Gastrocnemius medialis (tissue), 4 donors: Measurements from ENCODE around the gene C14orf180. TPM values are rescaled to one million over a fixed set of nuclear protein-coding genes. Genes with fewer than 3 reads are reported as not detected.

Source experiments
- ATAC-seq, 2 donors: fragments of 150-250 bp; one replicate each; pipeline ENCODE4 v1.9.1; 2016
- DNase-seq, 2 donors: peaks; one replicate each; pipeline ENCODE4 v3.0.0-alpha.2; 2019
- H3K27ac ChIP-seq, 4 donors: fragments of 200-600 bp; sonication (generic); 1 replicate in 1 of 4; 2 replicates in 3 of 4; pipeline ENCODE4 v1.5.1; 2016 to 2018; ENCODE audit warnings: mild to moderate bottlenecking in 2 of 4, moderate library complexity in 1 of 4
- H3K27me3 ChIP-seq, 3 donors: fragments of 200-600 bp; sonication (generic) in 2 of 3; 1 replicate in 1 of 3; 2 replicates in 2 of 3; pipeline versions ENCODE4 v1.5.1 to v1.6.0; 2016 to 2019; ENCODE audit warnings: mild to moderate bottlenecking in 1 of 3, moderate library complexity in 1 of 3
- H3K36me3 ChIP-seq, 2 donors: fragments of 200-600 bp; sonication (generic) in 1 of 2; one replicate each; pipeline ENCODE4 v1.5.1; 2017 to 2018
- H3K4me1 ChIP-seq, 2 donors: fragments of 200-600 bp; sonication (generic) in 1 of 2; one replicate each; pipeline ENCODE4 v1.5.1; 2016 to 2017; ENCODE audit warnings: mild to moderate bottlenecking in 2 of 2
- H3K4me3 ChIP-seq, 4 donors: fragments of 200-600 bp; sonication (generic) in 3 of 4; 1 replicate in 1 of 4; 2 replicates in 3 of 4; pipeline ENCODE4 v1.5.1; 2016 to 2019; ENCODE audit warnings: mild to moderate bottlenecking in 2 of 4
- H3K9me3 ChIP-seq, 3 donors: fragments of 200-600 bp; sonication (generic) in 2 of 3; 1 replicate in 1 of 3; 2 replicates in 2 of 3; pipeline ENCODE4 v1.5.1; 2016 to 2019
- POLR2A ChIP-seq, 2 donors: fragments of 450-650 bp; IDR thresholded peaks; one replicate each; pipeline ENCODE4 v1.6.1; 2017; ENCODE audit warnings: antibody characterized with exemption in 2 of 2, mild to moderate bottlenecking in 2 of 2, moderate library complexity in 2 of 2
- in situ Hi-C, 4 donors: fragments of 200-750 bp; cut with MboI; loops; one replicate each; pipeline versions ENCODE4 v1.15.0 to v1.8.0; 2017; ENCODE audit warnings: low sequenced_read_pairs in 4 of 4
- intact Hi-C: fragments of 100-400 bp; cut with DNase I; formaldehyde crosslinking; loops from one replicate; pipeline ENCODE4 v1.15.1; 2023; ENCODE audit warnings: low total_unique reads
- total RNA-seq, 4 donors: library from RNA; depleted of rRNA; stranded (reverse); fragments of >200 nt; gene quantifications; one replicate each; pipeline versions ENCODE4 v1.1.0 to v1.2.3, GENCODE V29; 2016
- TF ChIP-seq, protein P1 (sequence below), 5 experiments: fragments of 450-650 bp in 3 of 5; fragments of 200-600 bp in 2 of 5; sonication (generic) in 2 of 5; IDR thresholded peaks in 4 of 5; conservative IDR thresholded peaks in 1 of 5; 1 replicate in 4 of 5; 2 replicates in 1 of 5; pipeline ENCODE4 v1.5.1; 2016 to 2019; ENCODE audit warnings: antibody characterized with exemption in 5 of 5, mild to moderate bottlenecking in 3 of 5, moderate library complexity in 3 of 5

C14orf180 gene
- total RNA-seq, 4 donors from 2014 or later: 0.16 to 1.5 (median 0.25) TPM

DNA sequence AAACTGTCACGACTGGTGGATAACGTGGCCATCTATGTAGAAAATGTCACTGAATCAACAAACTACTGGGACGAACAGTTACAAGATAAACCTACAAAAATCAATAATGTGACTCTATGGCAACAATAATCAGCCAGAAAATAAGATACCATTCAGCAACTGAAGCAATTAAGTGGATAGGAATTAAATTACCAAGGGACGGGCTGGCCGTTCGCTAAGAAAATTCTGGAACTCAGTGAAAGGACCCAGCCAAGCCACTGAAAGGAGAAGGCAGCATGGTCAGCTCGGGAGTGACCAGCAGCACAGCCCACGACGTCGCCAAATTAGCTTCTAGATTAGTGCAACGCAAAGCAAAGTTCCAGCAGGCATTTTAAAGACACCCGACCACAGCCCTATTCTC is 58.6 kb downstream of the C14orf180 start:
- H3K4me1 ChIP-seq: no peaks in the 10 kb centered on the region
- in situ Hi-C loops: loop anchor here in 1 of 4 donors (25.0 kb wide), 1 partner anchor 501 kb away; the partner anchor contains the start of gene KIF26A
- H3K4me3 ChIP-seq: no peak overlapping the region
- no peak for DNase-seq
- H3K9me3 ChIP-seq: no peaks in the 10 kb centered on the region
- no peak overlapping the region for H3K27ac ChIP-seq
- intact Hi-C loops: no loop called here
- H3K36me3 ChIP-seq: no peaks in the 10 kb centered on the region
- ATAC-seq: no peak
- H3K27me3 ChIP-seq: peaks cover 4 to 15% (median 12%) of the 10 kb centered on the region in 3 donors
- no peak for TF ChIP-seq POLR2A (IDR thresholded peaks at IDR 0.05)
- TF ChIP-seq, protein P1, sequence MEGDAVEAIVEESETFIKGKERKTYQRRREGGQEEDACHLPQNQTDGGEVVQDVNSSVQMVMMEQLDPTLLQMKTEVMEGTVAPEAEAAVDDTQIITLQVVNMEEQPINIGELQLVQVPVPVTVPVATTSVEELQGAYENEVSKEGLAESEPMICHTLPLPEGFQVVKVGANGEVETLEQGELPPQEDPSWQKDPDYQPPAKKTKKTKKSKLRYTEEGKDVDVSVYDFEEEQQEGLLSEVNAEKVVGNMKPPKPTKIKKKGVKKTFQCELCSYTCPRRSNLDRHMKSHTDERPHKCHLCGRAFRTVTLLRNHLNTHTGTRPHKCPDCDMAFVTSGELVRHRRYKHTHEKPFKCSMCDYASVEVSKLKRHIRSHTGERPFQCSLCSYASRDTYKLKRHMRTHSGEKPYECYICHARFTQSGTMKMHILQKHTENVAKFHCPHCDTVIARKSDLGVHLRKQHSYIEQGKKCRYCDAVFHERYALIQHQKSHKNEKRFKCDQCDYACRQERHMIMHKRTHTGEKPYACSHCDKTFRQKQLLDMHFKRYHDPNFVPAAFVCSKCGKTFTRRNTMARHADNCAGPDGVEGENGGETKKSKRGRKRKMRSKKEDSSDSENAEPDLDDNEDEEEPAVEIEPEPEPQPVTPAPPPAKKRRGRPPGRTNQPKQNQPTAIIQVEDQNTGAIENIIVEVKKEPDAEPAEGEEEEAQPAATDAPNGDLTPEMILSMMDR (IDR thresholded peaks at IDR 0.05 in 4 of 5, conservative IDR thresholded peaks at IDR 0.05 in 1 of 5): no peak

DNA sequence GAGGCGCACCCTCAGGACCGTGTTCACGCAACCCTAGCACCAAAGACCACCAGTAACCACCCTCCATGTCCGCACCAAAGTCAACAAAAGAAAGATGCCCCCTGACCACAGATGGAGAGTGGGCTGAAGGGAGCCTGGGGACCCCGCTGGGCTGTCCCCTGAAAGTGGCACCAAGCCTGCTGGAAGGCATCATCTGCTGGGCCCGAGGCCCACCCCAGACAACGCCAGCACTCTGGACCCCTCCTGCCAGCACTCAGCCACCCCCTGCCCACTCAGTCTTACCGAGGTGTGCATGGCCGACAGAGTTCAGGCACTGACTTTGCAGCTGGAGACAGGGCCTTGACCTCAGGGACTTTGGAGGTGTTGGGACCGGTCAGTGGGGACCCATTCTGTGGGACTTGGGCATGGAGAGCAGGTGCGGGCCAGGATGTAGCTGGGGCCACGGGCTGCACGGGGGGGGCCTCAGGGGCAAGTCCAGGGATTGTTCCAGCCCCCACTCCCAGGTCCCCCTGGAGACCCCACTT is 59.4 kb downstream of the C14orf180 start:
- Histone ChIP-seq H3K4me1 (no peaks in the 10 kb centered on the region), H3K9me3 (no peaks in the 10 kb centered on the region), H3K27ac (no peak overlapping the region), H3K4me3 (no peak overlapping the region), H3K36me3 (no peaks in the 10 kb centered on the region), H3K27me3 (peaks cover 4 to 15% (median 9%) of the 10 kb centered on the region in 3 donors)
- DNase-seq: no peak
- no peak for TF ChIP-seq POLR2A (IDR thresholded peaks at IDR 0.05)
- TF ChIP-seq, protein P1 (IDR thresholded peaks at IDR 0.05 in 4 of 5, conservative IDR thresholded peaks at IDR 0.05 in 1 of 5): no peak
- no peak for ATAC-seq
- intact Hi-C loops: no loop called here
- in situ Hi-C loops: loop anchor here in 1 of 4 donors (25.0 kb wide), 1 partner anchor 502 kb away; the partner anchor contains the start of gene KIF26A

DNA sequence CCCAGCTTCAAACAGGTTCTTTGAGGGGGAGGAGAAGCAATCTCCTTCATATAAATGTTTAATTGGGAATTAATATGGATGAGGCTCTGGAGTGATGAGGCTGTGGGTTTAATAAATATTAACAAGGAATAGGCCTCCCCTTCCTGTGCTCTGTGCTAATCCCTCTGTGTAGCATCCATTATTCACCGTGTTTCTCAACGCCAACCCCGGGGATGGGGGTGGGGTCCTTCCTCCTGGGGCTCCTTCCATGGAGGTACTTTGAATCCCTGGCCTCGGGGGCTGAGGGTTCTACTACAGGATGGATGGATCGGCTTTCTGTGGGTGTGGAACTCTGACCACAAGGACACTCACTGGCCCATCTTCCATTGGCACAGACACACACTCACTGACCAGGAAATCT is 59.9 kb downstream of the C14orf180 start:
- Histone ChIP-seq H3K27me3 (peaks cover 4 to 15% (median 9%) of the 10 kb centered on the region in 3 donors), H3K36me3 (no peaks in the 10 kb centered on the region), H3K4me1 (no peaks in the 10 kb centered on the region), H3K4me3 (no peak overlapping the region), H3K9me3 (no peaks in the 10 kb centered on the region), H3K27ac (no peak overlapping the region)
- in situ Hi-C loops (loop anchor here in 1 of 4 donors (25.0 kb wide), 1 partner anchor 502 kb away; the partner anchor contains the start of gene KIF26A), intact Hi-C loops (no loop called here)
- TF ChIP-seq, protein P1 (IDR thresholded peaks at IDR 0.05 in 4 of 5, conservative IDR thresholded peaks at IDR 0.05 in 1 of 5): no peak
- no peak for TF ChIP-seq POLR2A (IDR thresholded peaks at IDR 0.05)
- DNase-seq (no peak), ATAC-seq (no peak)

Other genes starting within 250 kb of the C14orf180 start
- gene TMEM179, start 25.0 kb downstream of the C14orf180 start, total RNA-seq: not detected
- 10 to 100 TPM; 11.6 to 34.6 (median 19.7) TPM for gene INF2, start 109.9 kb downstream of the C14orf180 start, total RNA-seq
- gene ADSS1, start 144.5 kb downstream of the C14orf180 start, total RNA-seq: 100 to 1,000 TPM; 165 to 577 (median 232) TPM
- gene SIVA1, start 173.4 kb downstream of the C14orf180 start, total RNA-seq: 100 to 1,000 TPM; 228 to 357 (median 264) TPM
- gene AKT1, start 216.0 kb downstream of the C14orf180 start, total RNA-seq: 10 to 100 TPM; 44.4 to 70.4 (median 57.0) TPM
- 10 to 100 TPM in 3 of 4 donors, 1 to 10 TPM in 1; 2.4 to 20.8 (median 12.5) TPM for gene ZBTB42, start 221.3 kb downstream of the C14orf180 start, total RNA-seq